ENCODE data around the gene STMN1.

STMN1 gene

DNA sequence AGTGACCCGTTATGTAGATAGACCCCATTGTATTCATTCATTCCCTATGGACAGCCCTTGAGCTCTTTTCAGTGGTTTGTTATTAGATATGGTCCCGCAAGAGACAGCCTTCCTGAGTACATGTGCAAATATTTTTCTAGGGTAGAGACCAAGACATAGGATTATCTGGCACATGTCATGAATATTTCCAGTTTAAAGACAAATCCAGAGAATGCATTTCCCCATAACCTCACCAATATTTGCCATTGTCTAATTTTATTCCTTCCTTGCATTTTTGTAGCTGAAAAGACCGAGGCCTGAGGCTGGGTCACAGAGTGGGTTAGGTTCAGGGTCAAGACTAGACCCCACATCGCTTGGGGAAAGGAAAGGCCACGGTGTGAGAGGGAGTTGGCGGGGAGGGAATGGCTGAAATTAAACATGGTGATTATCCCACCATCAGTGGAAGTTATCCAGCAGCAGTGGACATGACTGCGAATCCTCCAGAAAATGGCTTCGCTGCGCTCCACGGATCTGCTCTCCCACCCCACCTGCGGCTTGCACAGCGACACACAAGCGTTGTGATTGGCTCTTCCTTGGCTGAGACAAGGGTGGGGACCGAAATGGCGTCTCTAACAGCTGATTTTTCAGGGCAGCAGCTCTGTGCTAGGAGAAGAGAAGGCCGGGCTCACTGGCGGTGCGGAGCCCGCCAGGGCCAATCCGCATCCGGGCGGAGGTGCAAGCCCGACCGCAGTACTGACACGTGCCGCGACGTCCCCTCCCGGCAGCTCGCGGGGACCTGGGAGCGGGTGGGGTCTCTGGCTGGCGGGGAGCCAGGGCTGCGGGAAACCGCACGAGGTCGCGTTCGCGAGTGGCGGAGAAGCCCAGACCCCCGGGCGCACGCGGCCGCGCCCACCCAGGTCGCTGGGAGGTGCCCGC lies 16.1 kb upstream of the STMN1 start:
- DNase-seq (ENCODE audit: low read depth in 2 of 2): peak in 1 of 2 donors; percentile 33

DNA sequence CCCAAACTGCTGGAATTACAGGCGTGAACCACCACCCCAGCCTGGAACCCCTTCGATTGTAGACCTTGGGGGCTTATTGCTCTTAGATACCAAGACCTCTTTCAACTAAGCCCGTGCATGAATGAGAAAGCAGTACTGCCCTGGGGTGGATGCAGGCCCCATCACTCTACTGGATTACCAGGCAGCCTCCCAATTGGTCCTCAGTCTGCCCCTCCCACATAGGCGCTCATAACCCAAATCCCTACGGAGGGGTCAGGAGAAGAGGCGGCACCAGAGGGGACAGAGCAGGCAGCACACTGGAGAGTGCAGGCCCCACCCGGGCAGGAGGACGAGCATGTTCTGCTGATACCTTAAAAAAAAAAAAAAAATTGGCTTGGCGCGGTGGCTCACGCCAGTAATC lies 12.4 kb upstream of the STMN1 start:
- DNase-seq (ENCODE audit: low read depth in 2 of 2): no peak

DNA sequence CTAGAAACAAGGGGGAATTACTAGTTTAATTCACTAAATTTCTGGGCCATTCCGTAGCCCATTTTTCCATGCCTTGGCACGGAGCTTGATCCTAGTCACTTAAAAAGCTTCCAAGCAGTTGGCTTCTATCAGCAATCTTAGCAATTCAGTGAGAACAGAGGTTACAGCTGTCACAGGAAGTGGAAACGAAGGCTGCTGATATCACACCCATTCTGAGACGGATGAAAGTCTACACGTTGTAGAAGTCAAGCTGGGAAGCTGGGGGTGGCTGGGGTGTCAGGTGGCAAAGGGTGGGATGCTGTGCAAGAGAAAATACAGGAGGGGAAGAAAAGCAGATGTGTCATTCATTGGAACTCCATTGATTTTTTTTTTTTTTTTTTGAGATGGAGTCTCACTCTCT lies 11.8 kb upstream of the STMN1 start:
- DNase-seq (ENCODE audit: low read depth in 2 of 2): no peak

DNA sequence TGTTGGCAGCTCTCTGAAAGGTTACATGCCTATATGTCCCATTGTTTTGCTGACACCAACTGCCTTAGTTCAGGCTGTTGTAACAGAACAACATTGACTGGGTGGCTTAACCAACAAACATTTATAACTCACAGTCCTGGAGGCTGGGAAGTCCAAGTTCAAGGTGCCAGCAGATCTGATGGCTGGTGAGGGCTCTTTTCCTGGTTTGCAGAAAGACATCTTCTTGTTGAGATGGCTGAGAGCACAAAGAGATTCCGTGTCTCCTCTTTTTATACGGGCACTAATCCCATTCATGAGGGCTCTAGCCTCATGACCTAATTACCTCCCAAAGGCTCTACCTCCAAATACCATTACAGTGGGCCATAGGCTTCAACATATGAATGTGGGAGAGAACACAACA lies 10.2 kb upstream of the STMN1 start:
- no peak for DNase-seq (ENCODE audit: low read depth in 2 of 2)

DNA sequence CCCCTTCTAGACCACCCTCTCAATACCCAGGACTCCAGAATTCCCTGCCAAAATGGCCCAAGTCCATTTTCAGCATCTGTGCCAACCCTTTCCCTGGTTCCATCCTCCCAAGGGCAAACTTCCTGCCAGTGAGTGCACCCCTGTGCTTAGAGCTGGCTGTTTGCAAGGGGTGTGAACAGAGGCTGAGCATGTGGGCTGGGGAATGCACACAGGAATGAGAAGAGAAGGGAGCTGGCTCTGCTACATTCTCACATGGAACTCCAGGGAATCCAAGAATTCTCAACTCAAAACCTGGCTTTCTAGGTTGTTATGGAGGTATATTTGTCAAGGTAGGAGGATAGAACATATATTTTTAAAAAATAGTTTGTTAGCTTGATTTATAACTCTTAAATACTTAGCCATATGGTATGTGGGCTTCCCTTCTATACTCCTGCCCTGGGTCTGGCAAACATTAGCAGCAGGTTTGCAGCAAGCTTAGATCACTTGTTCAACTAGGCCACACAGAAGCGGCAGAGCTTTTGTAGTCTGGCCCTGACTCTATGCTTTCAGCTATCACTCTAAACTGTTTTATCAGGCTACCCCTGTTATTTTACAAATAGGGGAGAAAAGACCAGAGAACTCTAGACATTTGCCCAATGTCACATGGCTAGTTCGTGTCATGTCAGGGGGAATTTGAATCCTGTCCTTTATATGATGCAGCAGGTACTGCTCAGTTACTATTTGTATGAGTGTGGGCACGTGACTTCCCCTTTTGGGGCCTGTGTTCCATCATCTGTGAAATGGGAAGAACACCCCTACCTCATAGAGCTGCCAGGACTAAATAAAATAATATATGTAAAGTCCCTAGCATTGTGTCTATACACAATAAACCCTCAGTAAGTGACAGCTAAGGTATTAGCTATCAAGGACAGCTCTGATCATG lies 8.1 kb upstream of the STMN1 start:
- DNase-seq (ENCODE audit: low read depth in 2 of 2): no peak

DNA sequence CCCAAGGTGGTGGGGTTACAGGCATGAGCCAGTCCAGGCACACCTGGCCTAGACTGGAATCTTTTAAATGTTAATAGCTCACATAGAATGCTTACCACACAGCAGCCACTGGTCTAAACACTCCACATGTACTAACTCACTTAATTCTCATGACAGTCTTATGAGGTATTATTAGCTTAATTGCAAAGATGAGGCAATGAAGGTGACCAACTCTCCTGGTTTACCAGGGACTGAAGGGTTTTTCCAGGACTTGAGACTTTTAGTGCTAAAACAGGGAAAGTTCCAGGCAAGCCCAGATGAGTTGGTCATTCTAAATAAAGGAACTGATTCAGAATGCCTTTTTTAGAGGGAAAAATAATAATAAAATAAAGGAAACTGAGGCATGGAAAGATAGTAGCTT lies 7.0 kb upstream of the STMN1 start:
- DNase-seq (ENCODE audit: low read depth in 2 of 2): no peak

DNA sequence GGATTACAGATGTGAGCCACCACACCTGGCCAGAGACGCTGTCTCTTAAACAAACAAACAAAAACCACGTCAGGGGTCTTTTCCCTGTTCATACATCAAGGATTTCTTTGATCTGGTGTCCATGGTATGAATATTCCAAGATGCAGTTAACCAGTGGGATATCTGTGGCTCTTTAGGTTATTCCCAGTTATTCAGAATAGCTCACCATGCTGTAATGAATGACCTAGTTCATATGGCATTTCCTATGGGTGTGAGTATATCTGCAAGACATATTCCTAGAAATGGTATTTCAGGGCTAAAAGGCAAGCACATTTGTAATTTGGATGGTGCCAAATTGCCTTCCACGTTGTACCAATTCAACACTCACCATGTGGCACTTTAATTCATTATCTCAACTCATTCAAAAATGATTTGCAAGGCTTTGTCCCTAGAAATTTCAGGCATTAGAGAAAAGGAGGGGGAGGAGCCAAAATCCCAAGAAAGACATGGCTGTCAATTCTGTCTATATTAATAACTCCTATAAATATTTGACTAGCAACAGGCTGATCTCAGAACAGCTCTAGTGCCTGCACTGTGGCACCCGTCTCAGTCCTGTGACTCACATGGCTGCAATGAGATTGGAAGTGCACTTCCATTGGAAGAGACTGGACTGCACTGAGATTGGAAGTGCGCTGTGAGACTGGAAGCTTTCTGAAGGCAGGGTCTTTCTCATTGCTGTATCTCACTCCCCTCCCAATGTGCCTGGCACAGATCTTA lies 6.0 kb upstream of the STMN1 start:
- DNase-seq (ENCODE audit: low read depth in 2 of 2): no peak

DNA sequence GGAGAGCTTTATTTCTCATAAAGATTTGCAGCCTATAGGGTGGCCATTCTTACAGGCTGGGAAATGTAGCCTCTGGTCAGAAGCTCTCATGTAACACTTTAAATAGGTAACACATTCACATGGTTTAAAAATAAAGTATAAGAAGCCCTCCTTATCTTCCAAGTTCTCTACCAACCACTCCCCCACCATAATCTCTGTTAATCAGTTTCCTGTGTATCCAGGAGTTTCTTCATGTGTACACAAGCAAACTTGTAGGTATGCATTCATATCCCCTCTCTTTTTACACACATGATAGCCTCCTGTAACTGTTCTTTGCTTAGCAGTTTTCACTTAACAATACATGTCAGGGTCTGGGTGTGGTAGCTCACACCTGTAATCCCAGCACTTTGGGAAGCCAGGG lies 4.9 kb upstream of the STMN1 start:
- no peak for DNase-seq (ENCODE audit: low read depth in 2 of 2)

DNA sequence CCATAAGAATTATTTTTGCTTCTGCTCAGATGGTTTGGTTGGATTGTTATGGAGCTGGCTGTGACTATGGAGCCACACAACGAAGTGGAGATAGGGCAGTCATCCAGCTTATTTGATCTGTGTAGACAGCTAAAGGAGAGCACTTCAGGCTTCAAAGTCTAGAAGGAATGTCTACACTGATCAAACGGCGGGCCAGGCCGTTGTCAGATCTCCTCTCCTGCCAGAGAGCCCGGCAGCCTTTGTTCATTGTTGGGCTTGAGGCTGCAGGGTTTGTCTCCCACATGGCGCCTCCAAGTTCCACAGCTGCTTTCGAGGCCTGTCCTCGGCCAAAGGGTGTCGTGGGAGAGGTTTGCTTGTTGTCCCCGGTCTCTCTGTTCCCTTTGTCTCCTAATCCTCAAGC lies 2.8 kb upstream of the STMN1 start:
- DNase-seq (ENCODE audit: low read depth in 2 of 2): no peak

DNA sequence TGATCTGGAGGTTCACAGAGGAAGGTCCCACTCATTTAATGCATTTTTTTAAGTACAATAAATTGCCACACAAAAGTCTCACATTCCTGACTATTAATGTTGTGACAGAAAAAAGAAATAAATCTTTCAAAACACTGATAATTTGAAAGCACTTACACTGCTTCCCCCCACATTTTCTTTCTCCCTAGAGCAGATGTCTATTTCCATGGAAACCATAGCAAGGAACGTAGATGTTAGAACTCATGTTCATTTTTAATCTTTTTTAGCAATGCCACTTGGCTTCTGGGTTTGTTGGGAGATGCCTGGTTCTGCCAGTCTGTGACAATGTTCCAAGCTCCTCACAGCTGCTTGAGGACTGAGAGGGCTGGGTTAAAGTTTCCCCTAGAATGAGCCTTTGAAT lies 1.9 kb upstream of the STMN1 start:
- no peak for DNase-seq (ENCODE audit: low read depth in 2 of 2)

DNA sequence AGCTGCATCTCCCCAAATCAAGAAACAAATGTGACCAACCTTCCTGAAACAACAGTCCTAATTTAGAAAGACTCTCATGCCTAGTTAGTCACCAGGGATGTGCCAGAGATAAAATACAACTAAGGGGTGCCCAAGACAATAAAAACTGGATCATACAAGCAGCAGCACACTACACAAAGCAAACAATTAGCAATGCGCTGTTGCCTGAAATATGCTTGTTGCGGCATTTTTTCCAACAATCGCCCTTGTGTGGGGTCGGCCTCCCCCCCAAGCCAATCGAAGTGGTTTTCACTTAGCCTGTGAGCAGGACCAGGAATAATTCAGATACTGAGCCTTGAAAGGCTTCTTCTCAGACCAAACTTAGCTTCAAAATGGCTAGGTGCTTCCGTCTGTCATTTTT lies 1.4 kb upstream of the STMN1 start:
- no peak for DNase-seq (ENCODE audit: low read depth in 2 of 2)

DNA sequence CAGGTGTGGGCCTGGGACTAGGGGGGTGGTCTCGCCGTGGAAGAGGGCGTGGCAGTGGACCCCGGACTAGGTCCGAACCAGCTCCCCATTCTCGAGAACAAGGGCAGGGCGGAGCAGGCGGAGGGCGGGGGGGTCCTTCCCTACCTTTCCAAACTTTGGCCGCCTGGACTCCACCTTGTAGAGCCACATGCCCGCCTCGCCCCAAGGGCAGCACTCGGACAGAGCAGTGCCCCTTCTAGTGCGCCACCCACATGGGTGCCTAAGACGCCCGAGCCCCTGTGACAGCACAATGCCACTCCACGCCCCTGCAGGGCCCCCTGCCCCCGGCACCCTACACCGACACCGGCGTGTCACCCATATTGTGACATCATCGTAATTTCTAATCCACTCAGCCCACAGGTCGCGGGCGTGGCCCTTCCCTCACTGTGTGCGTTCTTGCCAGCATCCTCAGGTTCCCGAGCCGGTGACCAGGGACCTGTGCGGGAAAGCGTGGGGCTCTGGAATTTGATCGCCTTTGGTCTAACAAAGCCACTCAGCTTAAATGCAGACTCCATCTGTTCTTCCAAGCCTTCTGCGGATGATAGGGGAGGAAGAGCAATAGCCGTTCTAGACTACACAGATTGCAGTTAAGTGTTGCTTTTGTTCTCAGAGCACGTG lies 553 bp upstream of the STMN1 start:
- peak; percentile 15 to 17 for DNase-seq (ENCODE audit: low read depth in 2 of 2)

DNA sequence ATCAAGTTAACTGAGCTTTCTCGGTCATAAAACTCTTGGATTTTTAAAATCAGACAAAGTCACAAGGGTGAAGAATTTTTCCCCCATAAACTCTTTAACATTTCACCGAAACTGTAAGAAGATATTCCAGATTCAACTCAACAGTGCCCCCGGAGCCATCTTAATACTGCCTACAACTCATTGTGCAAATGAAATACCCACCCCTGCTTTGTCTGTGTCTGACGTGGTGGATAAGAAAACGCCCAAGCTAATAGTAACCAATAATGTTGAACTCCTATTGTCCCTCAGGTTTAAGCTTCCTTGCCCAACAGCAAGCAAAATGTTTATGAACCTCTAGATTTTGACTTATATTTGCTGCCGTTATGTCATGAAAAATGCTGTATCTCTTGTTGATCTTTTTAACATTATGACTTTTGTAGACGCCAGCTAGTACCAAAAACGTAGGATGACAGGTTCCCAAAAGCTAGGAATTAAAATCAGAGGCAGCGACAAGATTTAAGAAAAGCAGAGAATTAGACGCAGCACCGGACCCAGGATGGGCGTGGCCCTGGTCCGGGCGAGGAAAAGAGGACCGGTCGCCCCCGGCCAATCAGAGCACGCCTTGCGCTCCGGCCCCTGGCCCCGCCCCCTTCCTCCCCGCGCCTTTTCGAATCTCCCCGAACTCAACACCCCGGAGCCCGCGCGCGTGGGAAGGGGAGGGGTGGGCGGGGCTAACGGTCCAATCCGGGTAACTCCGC lies 1.1 kb downstream of the STMN1 start:
- DNase-seq (ENCODE audit: low read depth in 2 of 2): peak; percentile 89 to 95

DNA sequence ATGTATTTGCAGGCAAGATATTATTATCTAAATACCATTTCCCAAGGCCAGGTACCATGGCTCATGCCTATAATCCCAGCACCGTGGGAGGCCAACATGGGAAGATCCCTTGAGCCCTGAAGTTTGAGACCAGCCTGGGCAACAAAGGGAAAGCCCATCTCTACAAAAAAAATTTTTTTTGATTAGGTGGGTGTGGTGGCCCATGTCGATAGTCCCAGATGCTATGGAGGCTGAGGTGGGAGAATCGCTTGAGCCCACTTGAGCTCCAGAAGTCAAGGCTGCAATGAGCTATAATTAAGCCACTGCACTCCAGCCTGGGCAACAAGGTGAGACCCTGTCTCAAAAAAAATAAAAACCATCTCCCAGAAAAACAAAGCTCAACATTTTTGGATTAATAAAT lies 2.2 kb downstream of the STMN1 start:
- no peak for DNase-seq (ENCODE audit: low read depth in 2 of 2)

DNA sequence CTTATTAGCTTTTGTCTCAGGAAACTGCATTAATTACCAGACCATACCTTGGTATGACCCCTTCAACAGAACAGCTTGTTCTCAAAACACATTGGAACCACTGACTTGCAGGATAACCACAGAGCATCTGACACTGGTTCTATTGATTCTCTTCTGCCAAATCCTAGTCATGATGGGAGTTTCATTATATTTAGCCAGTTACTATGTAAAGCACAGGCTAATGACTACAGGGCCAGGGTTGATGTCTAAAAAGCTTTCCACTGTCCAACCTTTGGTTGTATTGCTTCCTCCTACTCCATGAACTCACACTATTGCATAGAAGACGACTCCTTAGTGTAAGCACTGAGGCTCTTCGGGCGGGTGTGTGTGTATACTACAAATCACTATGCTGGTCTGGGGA lies 3.8 kb downstream of the STMN1 start:
- no peak for DNase-seq (ENCODE audit: low read depth in 2 of 2)

DNA sequence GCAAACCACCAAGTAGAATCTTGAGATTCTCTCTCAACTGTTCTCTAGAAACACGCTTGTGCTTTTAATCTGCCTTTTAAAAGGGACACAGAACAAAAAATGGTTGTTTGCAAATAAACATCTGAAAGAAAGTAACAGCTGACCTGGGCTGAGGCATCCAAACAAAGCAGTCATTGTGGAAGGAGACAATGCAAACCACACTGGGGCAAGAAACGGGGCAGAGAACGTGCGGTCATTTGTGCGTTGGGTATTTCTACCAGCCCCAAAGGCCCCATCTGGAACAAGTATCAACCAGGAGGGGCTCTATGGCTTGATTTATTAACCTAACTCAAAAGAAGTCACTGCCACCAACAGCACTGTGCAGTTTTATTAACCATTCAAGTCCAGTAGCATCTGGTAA lies 6.0 kb downstream of the STMN1 start:
- no peak for DNase-seq (ENCODE audit: low read depth in 2 of 2)

DNA sequence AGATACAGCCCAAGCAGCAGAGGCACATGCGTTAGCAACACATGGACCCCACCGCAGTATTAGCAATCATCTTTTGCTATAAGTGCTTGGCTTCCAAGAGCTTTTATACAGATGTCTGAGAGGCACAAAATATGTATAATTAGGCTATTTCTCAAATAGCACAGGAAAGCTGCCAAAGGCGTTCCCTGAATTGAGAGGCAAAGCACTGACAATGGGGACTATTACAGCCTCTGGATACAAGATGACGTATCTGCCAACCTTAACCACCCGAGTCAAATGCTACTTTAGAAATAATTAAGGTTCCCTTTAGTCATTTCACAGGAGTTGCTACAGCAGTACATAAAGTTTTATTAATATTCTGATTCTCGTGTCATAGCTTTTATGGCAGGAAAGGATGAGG lies 6.4 kb downstream of the STMN1 start:
- no peak for DNase-seq (ENCODE audit: low read depth in 2 of 2)

DNA sequence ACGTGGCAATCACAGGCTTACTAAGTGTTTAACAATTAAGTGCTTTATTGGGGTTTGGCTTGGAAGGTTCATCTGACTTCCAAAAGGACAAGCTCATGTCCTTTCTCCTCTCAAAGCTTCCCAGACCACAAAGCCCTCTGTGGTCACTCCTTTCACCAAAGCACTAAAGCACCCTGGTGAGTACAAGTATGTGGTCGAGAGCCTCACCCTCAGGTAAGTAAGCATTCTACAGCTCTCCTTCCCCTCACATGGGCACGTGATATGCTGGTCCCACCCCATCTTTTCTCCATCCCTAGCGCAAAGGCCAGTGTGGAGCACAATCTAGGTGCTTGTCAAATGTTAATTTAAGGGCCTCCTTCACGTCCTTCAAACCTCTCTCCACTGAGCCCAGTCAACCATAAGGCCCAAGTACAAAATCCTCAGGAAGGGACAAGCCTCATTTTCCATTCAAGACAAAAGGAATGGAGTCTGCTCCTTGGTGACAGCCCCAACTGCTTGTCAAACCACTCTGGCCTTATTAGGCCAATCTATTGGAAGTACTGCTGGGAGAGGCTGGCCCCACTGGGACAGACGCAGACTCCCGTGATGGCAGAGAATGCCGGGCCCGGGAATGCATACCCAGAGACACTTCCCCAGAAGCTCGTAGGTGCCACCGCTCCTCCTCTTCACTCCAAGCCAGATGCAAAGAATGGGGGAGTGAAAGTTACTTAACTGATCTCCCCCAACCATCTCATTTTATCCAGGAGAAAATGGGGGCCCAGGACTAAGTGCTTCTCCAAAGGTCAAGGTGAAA lies 7.8 kb downstream of the STMN1 start:
- no peak for DNase-seq (ENCODE audit: low read depth in 2 of 2)

DNA sequence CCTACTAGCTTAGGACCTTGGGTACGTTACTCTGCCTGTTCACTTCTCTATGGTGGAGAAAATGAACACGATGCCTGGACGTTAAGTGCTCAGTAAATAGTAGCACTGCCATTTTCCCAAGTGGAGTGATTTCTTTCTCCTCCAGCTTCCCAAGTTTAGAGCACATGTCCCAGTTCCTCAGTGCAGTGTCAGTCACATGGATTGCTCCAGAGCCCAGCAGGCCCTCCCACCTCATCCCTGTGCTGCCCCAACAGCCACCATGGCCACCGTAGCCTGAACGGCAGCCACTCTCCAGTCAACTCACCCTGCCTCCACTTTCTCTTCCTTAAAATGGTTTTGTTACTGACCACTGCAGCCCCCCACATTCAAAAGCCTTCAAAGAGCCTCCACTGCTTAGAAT lies 8.5 kb downstream of the STMN1 start:
- DNase-seq (ENCODE audit: low read depth in 2 of 2): no peak

DNA sequence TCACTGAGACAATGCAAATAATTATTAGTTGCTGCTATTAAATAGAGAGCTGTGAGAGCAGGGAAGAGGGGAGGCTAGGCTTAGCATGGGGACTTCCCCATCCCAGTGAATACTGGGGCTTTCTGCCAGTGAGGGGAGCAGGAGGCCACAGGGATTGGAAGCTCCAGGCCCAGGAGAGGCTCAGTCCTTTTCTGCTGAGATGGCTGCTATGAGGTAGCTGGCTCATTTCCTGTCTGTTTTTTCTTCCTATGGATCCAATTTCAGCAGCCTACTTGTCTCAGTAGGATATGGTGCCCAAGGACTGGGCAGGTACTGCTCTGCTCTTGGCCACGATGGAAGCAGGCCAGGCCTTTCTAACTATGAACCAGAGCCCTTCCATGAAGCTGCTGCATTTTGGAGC lies 10.0 kb downstream of the STMN1 start:
- no peak for DNase-seq (ENCODE audit: low read depth in 2 of 2)

All from stimulated activated CD4-positive, alpha-beta T cell treated with anti-CD3 and anti-CD28 coated beads, Interleukin-1b, Interleukin-23, amount 100 ng/mL, for 4 hours (primary cell).